ENCODE data around the gene MEPCE.

The MEPCE gene

DNA sequence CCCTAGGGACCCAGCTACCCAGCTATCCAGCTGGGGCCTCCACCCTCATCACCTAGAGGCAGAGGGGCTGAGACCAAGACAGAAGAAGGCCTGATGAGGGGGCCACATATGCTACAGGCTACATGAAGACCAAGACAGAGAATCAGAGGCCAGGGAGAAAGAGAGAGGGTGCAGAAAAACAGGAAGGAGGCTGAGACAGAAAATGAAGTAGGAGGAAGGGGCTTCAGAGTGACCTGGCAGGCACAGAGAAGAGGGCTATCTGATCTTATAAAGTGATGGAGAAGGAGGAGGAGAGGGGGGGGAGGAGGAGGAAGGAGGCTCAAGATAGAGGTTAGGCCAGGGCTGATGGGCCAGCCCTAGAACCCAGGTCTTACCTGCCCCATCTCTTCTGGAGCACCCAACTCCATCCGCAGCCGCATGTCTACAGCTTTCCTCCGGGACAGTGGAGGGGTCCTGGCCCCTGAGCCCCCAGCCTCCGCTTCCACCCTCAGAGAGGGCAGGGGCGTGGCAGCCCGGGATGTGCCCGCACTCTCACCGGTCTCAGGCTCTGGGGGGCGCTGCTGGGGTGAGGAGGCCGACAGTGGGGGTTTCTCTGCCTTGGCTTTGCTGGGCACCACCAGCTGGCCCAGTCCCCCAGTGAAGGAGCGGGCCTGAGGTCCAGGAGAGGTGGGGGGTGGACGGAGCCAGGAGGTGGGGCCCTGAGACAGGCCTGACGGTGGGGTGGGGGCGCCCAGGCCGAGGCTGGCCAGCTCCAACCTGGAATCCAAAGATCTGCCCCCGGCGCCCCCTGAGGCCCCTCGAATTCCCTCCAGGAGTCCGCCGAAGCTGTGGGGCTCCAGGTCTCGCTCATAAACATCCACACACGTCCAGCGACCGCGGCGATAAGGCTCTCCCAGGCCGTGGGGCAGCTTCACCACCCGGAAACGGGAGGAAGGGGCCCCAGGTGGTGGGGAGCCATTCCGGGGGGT, 47.6 kb downstream of the MEPCE start:
- Histone ChIP-seq H3K9me3 (ENCODE audit: control insufficient read depth, low read length) (no peaks in the 10 kb centered on the region), H2AFZ (no peak overlapping the region), H3K4me2 (ENCODE audit: low read length) (peak overlapping the region; percentile 79), H3K4me3 (ENCODE audit: low read depth, low read length) (peak overlapping the region; percentile 92), H3K27me3 (ENCODE audit: control insufficient read depth, insufficient read depth, low read length) (no peaks in the 10 kb centered on the region), H3K79me2 (peaks cover 2% of the 10 kb centered on the region), H3K36me3 (ENCODE audit: control insufficient read depth, insufficient read depth, low read length) (no peaks in the 10 kb centered on the region), H3K9ac (peak overlapping the region; percentile 89), H3K4me1 (peaks cover 7% of the 10 kb centered on the region), H3K27ac (no peak overlapping the region)
- TF ChIP-seq, protein P1, sequence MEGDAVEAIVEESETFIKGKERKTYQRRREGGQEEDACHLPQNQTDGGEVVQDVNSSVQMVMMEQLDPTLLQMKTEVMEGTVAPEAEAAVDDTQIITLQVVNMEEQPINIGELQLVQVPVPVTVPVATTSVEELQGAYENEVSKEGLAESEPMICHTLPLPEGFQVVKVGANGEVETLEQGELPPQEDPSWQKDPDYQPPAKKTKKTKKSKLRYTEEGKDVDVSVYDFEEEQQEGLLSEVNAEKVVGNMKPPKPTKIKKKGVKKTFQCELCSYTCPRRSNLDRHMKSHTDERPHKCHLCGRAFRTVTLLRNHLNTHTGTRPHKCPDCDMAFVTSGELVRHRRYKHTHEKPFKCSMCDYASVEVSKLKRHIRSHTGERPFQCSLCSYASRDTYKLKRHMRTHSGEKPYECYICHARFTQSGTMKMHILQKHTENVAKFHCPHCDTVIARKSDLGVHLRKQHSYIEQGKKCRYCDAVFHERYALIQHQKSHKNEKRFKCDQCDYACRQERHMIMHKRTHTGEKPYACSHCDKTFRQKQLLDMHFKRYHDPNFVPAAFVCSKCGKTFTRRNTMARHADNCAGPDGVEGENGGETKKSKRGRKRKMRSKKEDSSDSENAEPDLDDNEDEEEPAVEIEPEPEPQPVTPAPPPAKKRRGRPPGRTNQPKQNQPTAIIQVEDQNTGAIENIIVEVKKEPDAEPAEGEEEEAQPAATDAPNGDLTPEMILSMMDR (IDR thresholded peaks at IDR 0.05), result no peak

DNA sequence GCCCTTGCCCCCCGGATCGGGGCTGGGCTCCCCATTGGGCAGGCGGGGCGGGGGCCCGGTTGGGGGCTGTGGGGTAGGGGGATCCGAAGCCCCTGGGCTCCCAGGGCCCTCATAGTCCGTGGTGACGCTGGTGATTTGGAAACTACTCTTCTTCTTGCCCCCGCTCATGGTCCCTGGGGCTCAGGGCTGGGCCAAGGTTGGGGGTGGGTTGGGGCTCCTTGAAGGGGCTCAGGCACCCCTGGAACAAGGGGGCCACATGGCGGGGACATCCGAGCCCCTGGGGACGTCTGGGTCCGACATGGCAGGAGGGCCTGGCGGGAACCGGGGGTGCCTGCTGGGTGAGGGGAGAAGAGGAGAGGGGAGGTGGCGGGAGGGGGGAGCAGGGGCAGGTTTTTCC, 48.2 kb downstream of the MEPCE start:
- H3K4me3 ChIP-seq (ENCODE audit: low read depth, low read length), result peak overlapping the region; percentile 92
- H3K4me1 ChIP-seq, result peaks cover 10% of the 10 kb centered on the region
- H3K4me2 ChIP-seq (ENCODE audit: low read length), result peak overlapping the region; percentile 79
- no peaks in the 10 kb centered on the region for H3K36me3 ChIP-seq (ENCODE audit: control insufficient read depth, insufficient read depth, low read length)
- H3K79me2 ChIP-seq, result peaks cover 2% of the 10 kb centered on the region
- H3K27me3 ChIP-seq (ENCODE audit: control insufficient read depth, insufficient read depth, low read length), result no peaks in the 10 kb centered on the region
- TF ChIP-seq, protein P1 (IDR thresholded peaks at IDR 0.05), result no peak
- no peaks in the 10 kb centered on the region for H3K9me3 ChIP-seq (ENCODE audit: control insufficient read depth, low read length)
- H2AFZ ChIP-seq, result no peak overlapping the region
- H3K27ac ChIP-seq, result no peak overlapping the region
- peak overlapping the region; percentile 89 for H3K9ac ChIP-seq

DNA sequence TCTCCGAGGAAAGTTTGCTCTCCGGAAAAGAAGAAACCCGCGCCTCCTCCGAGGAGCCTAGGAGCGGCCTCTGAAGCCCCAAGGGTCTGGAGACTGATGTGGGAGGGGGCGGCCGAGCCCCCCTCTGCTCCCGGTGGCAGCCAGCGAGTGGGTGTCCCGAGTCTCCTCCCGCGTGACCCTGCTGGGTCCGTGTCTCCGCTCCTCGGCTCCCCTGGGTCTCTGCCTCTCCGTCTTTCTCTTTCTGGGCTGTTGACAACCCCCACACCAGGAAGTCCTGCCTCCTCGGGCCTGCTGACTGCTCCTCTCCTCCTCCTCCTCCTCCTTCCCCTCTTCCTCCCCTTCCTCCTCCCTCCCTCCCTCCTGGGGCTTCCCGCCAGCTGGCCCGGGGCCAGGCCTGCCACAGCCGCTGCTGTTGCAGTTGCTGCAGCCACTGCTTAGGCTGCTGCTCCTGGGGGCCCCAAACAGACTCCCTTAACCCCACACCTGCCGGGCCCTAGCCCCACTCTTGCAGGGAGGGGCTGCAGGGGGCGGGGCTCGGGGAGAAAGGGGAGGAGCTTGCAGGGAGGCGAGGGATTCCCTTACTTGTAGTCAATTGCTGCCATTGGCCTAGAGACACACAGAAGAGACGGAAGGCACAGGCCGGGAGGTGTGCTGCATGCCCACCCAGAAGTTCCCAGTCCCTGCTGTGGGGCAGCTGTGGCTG, 49.5 kb downstream of the MEPCE start, which contains the start of gene TSC22D4:
Gene TSC22D4 (minus strand): TSS at position 257 of the 703 bp plus-strand sequence. CDS start 1,176 bp downstream, outside the sequence.
- TF ChIP-seq, protein P1 (IDR thresholded peaks at IDR 0.05), result no peak
- no peaks in the 10 kb centered on the region for H3K9me3 ChIP-seq (ENCODE audit: control insufficient read depth, low read length)
- H3K4me2 ChIP-seq (ENCODE audit: low read length), result peak within 1 kb of the TSS; percentile 79
- peaks cover 12% of the 10 kb centered on the region for H3K4me1 ChIP-seq
- H3K36me3 ChIP-seq (ENCODE audit: control insufficient read depth, insufficient read depth, low read length), result no peaks in the 10 kb centered on the region
- peaks cover 2% of the 10 kb centered on the region for H3K79me2 ChIP-seq
- H3K27ac ChIP-seq, result peak within 1 kb of the TSS; percentile 88
- H2AFZ ChIP-seq, result peak within 1 kb of the TSS; percentile 92
- H3K9ac ChIP-seq, result peak within 1 kb of the TSS; percentile 99
- no peaks in the 10 kb centered on the region for H3K27me3 ChIP-seq (ENCODE audit: control insufficient read depth, insufficient read depth, low read length)
- H3K4me3 ChIP-seq (ENCODE audit: low read depth, low read length), result peak within 1 kb of the TSS; percentile 92

DNA sequence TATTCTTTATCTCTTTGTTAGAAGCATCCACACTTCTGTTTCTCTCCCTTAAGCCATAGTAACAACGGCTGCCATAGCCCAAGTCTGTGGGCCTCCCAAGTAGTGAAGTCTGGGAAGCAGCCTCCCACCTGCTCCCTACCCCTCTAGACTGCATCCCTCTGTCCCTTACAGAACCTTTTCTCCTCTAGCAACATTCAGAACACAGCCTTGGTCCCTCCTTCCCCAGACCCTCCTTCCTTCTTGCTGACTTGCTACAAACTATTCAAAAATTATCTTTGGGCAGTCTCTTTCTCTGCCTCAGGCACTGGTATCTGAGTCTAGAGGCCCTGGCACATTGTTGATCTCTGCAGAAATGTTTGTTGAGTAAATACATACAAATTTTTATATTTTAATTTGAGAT, 51.8 kb downstream of the MEPCE start:
- H3K27me3 ChIP-seq (ENCODE audit: control insufficient read depth, insufficient read depth, low read length), result no peaks in the 10 kb centered on the region
- peaks cover 12% of the 10 kb centered on the region for H3K4me1 ChIP-seq
- TF ChIP-seq, protein P1 (IDR thresholded peaks at IDR 0.05), result no peak
- no peak overlapping the region for H3K9ac ChIP-seq
- H3K79me2 ChIP-seq, result no peaks in the 10 kb centered on the region
- no peak overlapping the region for H3K27ac ChIP-seq
- H3K4me3 ChIP-seq (ENCODE audit: low read depth, low read length), result no peak overlapping the region
- H2AFZ ChIP-seq, result no peak overlapping the region
- no peaks in the 10 kb centered on the region for H3K36me3 ChIP-seq (ENCODE audit: control insufficient read depth, insufficient read depth, low read length)
- H3K4me2 ChIP-seq (ENCODE audit: low read length), result no peak overlapping the region
- no peaks in the 10 kb centered on the region for H3K9me3 ChIP-seq (ENCODE audit: control insufficient read depth, low read length)

Data from parathyroid adenoma (tissue), 2 donors.